HG03025 (cell line): Measurements from ENCODE around the gene BMPR1A.
"Not testable (repeated sequence)": the region's sequence is repeated elsewhere in the genome, so short reads cannot be mapped to it uniquely, and the experiment has no call there.

Experiments used
- ATAC-seq: cut with Tn5 transposase; IDR thresholded peaks from one replicate; pipeline ENCODE4 v1.9.1; 2021; ENCODE audit warnings: mild to moderate bottlenecking, moderate library complexity; ENCODE audit not compliant: unreplicated experiment, low FRiP score

The BMPR1A gene

DNA sequence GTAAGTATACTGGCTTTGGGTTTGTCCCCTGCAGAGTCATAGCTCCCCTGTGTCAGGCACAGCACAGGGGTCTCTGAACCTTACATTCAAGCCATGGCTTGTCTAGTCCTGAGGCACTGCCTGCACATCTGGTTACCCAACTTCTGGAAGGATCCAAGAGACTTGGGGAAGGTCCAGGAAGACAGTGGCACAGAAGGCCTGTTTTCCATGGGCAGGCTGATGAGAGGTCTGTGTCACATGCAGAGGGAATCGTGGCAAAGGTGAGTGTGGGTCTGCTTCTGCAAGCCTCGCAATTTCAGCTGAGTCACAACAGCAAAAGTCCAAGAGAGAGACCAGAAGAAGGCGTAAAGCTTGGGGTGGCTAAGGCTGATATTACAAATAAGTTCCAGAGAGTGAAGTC, 28.4 kb upstream of the BMPR1A start:
- no peak for ATAC-seq

DNA sequence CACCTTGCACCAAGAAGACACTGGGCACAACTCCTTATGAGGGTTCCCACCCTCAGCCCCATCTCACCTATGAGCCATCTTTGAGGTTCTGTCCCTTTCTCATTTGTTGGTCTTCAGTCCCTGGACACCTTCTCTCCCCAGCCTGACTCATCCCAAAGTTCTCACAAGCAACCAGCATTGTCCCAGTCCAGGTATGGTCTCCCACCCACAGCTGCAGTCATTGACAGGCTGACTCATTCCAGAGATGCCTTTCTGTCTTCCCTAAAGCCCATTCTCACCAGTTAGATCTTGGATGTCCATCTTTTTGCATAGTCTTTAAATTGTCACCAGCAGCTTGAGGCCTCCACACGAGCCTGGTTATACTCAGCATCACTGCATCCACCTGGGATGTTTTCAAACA, 26.7 kb upstream of the BMPR1A start:
- no peak for ATAC-seq

DNA sequence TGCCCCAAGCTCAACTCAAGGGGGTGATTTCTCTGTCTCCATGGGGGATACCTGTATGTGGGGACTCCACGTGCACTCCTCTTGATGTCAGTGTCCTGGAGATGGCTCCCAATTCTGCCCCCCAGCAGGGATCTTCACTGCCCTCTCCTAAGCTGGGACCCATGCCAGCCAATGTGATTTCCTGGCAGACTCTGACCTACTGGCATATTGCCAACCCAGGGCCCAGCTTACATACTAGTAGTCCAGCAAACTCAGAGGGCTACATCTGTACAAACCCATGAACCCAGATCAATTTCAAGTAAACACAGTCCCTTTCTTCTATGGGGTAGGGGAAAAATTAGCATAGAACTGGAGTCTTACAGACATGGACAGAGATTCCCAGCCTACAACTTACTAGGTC, 26.2 kb upstream of the BMPR1A start:
- no peak for ATAC-seq

DNA sequence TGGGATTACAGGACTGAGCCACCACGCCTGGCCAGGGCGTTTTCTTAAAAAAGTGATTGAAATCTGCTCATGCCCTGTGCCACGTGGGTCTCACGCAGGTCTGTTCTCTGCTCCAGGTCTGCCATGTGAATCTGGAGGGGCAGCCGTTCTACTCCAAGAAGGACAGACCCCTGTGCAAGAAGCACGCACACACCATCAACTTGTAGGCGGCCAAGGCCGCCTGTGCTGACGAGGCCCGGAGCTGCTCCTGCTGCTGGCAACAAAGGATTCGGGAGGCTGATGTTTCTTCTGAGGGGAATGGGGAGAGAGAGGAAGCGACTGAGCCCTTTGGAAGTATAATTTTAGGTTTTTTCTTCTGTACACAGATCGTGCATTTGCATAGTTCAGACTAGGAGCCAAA, 23.6 kb upstream of the BMPR1A start:
- no peak for ATAC-seq

DNA sequence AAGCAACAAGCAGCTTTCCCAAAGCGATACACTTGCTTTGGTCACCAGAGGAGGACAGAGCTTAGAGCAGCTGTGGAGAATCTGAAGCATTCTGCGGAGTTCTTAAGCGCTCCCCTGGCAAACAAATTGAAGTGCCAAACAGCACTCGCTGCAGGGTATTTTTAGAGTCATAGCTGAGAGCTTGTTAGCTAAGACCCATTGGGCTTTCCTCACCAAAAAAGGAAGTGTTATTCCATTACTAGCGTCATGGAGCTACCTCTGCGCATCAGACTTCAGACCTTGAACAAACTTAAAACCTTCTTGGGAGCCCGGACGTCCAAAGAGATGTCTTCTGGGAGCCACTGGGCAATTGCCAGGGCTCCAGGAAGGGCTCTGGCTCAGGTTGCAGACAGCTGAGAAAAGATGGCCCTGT, 23.2 kb upstream of the BMPR1A start:
- no peak for ATAC-seq

DNA sequence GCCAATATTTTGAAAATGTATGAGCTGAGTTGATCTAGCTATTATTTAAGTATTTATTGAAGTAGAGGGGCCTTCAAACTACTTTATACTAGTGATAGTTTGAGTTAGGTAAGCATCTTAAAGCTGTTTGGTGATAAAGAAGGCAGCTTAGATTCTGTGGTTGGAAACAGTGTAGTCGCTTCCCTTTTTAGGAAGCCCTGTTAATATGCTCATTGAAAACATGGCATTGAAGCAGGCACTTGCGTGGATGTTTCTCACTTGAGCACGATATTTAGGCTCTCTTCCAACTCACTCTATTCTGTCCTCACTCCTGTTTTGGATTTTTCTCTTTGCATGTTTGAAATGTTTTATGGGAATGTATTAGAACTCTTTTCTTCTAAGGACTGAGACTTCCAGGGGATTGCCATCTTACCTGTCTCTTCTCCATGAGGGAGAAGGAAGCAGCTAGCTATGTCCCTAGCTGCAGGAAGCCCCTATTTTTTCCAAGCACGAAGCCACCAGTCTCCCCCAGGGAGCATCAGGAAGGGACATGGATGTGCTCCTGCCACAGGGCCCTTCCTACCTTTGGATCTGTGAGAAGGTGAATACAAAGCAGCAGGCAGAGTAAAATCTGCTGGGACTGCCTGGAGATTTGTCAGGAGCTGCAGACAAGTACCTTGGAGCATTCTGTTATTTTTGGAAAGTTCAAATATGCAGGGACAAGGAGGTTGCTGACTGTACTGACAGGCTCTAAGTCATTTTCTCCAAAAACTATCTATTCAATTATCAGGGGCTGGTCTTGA, 22.0 kb upstream of the BMPR1A start:
- no peak for ATAC-seq

DNA sequence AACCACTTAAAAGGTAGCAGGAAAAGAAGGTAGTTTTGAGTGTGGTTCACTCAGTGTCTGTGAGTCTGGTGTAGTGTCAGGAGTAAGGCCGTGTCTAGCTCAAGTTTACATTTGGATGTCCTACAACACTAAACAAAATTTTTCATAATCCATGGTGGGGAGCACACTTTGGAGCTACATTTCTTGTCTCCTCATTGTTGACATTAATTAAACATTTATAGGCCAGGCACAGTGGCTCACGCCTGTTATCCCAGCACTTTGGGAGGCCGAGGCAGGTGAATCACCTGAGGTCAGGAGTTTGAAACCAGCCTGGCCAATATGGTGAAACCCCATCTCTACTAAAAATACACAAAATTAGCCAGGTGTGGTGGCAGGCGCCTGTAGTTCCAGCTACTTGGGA, 21.1 kb upstream of the BMPR1A start:
- ATAC-seq = not testable (repeated sequence)

DNA sequence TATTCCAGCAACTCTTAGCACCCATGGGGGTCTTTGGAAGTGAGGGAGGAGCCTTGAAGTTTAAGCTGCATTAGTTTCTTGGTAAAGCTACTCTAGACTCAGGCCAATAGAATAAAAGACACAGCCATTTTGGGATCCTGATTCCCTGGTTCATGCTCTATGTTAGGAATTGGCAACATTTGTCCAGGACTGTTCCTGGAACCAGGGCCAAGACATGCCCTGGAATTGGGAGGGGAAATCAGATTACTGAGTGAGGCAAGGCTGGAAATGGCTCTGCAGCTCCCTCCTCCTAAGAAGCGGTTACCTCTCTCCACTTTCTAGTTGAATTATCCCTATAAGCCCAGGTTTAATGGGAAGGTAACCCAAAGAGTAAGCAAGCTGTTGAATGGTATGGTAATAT, 14.2 kb upstream of the BMPR1A start:
- ATAC-seq = no peak

DNA sequence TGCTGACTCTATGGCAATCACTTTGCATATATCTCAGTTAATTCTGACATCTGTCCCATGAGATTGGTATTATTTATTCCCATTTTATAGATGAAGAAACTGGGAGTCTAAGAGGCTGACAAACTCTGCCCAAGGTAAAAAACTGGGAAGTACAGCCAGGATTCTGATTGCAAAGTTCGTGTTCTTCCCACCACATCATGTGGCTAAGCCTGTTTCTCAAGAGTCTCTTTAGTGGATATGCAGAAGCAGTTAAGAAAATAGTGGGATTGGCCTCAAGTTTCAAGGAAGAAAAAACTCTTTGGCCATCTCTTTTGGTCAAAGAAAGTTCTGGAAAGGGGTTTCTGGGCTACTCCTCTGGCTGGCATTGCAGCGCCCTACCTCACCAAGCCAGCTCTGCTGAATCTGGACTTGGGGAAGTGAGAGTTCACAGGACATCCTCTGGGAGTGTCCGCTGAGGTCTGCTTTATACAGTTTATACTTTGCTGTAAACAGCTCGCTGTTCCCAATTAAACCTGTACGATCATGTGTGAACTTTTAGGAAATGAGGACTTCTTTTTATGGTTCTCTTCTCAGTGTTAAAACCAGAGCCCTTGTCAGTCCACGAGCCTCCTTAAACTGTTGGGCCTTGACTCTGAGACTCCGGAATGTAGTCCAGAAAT, 12.2 kb upstream of the BMPR1A start:
- no peak for ATAC-seq

DNA sequence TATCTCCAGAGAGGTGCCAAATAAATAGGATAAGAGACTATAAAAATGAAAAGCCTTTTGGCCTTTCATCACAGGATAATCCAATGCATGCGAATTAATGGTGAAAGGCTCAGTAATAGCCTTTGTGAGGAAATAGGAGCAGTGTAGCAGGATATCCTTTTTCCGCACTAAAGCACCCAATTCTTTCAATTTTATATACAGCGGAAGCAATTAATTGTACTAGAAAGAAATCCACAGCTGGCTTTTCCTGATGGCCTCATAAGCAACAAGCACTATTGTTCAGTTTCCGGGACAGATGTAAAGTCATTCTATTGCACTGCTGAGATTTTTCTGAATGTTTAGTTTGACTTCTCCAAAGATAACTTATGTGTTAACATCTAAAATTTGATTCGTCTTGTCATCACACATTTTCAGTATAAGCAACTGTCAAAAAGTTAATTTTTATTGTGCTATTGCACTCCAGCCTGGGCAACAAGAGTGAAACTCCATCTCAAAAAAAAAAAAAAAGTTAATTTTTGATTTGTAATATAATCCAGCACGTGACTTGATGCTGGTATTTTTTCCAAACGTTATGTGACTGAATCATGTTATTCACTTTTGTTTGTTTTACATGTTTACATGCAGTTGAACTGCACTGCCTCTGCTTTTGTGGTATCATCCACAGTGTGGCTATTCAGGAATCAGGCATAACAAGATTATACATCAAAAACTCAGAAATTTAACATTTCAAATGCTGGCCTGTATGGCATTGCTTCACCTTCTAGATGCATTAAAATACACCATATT, 8.4 kb upstream of the BMPR1A start:
- ATAC-seq = no peak

DNA sequence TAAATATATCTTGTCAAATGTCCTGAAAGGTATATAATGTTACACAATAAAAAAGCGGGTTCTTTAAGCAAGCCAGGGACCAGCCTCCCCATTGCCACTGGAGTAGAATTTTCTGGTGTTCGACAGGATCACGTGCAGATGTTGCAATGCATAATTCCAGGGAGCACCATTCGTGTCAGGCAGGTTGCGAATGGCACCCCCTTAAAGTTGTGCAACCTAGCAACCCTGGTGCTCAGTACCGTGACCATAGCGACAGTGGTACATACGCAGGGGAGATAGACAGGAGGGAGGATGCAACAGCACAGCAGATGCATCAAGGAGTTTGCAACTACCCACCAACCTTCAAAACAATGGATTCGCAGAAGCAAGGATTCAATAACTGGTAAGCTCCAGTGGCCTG, 6.6 kb upstream of the BMPR1A start:
- no peak for ATAC-seq

DNA sequence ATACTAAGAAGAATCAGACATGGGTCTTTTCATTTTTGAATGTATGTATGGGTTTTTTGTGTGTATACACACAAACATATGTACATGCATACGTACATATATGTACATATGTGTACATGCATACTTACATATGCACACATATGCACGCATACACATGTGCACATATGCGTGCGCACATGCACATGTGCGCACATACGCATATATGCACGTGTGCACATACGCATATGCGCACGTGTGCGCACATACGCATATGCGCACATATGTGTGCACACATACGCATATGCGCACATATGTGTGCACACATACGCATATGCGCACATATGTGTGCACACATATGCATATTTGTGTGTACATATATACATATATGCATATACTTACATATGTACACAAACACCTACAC, 4.9 kb upstream of the BMPR1A start:
- no peak for ATAC-seq

DNA sequence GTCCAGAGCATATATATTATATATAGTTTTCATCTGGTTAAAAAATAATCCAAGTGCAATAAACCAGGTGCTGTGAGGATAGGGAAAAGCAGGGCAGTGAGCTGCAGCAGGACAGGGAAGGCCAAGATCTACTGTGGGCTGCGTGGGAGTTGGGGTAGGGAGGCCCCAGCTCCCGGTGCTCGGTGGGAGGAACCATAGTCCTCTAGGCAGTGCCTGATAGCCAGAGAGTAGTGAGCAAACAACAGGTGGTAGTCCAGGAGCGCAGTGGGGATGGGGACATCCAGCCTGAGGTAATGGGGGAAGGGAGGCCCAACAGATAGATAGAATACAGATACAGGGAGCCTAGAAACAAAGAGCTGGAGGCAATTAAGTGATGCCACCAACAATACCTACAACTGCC, 4.1 kb upstream of the BMPR1A start:
- no peak for ATAC-seq

DNA sequence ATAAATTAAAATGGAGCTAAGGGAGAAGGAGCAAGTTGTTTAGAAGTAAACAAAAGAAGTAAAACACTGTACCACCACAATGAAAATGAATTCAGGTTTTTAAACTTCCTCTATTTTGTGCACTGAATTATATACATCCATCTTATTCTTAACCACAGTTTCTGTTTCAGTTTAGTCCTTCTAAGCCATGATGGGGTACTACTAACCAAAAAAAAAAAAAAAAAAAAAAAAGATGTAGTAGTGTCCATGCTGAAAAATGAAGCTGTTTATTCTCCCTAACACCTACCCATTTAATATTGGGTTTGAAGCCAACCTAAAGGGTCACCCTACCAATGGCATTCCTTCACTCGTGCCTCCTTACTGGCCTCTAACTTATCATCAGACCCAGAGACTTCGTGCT, 3.4 kb upstream of the BMPR1A start:
- no peak for ATAC-seq

DNA sequence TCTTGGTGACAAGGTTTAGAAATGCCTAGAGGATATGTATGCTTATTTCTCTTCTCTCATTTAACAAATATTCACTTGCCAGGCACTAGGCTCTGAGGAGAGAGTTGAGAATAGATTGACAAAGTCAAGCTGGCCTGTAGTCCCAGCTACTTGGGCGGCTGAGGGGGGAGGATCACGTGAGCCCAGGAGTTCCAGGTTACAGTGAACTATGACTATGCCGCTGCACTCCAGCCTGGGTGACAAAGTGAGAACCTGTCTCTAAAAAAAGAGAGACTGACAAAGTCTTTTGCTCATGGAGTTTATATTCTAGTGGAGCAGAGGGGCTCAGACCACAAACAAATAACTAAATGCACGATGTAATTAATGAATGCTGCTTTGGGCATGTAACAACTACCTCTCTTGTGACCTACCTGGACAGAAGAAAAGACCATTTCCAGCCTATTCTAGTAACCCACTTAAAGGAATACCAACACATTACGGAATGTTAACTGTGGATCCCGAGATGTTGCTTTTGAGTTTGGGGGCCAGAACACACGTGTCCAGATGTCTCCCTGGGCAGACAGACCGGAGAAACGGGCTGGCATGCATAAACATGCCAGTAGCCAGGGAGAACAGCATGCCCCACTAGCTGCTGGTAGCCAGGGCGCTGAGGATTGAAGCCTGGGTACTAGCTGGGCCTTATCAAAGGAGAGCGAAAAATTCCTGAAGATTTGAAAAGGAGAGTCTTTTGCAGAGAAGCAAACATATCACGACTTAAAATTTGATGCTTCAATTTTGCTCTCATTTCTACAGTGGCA, 2.6 kb upstream of the BMPR1A start:
- ATAC-seq = no peak

DNA sequence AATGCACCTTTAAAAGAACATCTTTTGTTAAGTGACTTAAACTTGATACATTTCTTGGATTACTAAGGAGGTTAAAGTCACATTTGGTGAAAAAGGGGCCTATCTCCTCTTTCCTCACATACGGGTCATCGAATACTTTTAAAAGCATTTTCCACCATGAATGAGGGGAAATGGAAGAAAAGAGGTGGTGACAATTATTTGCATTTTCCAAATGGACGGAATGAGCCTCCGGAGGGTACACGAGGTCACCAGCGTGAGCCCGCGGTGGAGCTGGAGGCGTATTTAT, 1.0 kb upstream of the BMPR1A start:
- ATAC-seq = no peak

DNA sequence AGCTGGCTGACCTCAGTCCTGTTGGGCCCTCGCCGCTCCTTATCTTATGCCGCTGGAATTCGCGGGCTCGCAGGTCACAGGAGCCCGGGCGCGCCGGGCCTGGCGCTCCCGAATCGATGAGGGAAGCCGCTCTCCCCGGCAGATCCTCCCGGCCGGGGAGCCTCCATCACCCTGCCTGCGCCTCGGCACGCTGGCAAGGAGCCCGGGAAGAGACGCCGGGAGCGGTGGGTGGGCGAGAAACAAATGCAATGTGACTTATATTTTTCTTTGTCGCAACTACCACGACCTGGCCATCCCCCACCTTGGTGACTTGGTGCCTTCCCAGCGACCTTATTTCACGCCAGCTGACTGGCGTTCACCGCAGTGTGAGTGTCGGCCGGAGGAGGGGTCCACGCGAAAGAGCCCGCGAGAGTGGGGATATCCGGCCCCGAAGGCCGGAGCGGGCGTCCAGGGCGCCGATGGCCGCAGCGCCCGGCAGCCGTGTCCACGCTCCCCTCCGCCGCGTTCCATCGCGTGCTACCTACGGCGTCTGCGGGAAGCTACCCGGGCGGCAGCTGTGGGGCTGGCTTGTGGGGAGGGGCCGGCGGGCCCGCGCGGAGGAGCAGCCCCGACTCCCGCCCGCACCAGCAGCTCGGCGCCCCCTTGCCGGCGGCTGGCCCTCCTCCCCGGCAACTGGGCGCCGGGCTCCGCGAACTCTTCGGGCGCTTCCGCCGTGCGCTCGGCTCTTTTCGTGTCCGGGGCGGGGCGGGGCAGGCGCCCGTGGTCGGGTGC, 494 bp upstream of the BMPR1A start:
- peak; percentile 76 for ATAC-seq

DNA sequence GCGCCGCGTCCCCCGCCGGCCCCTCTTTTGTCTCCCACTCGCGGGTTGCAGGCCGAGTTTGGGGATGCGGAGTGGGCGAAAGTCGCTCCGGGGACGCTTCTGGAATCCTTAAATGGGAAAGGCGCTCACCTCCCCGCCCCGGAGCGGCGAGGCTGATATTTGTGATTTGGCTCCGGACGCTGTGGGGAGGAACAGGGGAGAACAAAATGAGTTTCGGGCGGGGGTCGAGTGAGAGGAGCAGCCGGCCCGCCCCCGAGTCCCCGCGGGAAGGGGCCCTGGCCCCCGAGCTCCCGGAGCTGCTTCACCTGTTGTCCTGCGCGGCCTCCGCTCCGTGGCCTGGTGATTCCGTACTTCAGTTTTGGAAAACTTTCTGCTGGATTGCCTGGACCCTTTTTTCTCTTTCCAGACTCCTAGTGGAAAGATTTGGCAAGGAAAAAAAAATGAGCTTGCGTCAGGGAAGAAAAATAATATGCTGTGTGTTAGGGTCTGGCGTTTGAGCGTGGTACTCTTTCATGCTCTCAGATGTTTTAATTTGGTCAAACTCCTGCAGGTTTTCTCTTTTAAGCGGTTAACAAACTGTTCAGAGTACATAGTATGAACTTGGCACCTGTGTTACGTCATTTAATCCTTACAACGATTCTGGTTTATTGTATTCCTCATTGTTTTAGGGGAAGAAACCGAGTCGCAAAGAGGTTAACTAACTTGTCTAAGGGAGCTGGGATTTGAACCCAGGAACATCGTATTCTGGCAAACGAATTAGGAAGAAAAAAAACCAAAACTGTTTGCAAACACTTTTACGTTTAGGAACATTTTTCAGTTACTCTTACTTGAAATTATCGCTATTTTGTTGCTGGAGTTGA, 924 bp downstream of the BMPR1A start:
- ATAC-seq = no peak
